NCI-H510A (cell line): ENCODE results near the gene OPA3.

Experiments
- DNase-seq: peaks from one replicate; lab custom pipeline; 2025; lab: John Stamatoyannopoulos, UW

OPA3 gene

GRCh38 chr19:45567609-45568008 lies 17.0 kb downstream of the OPA3 start:
- DNase-seq, result no peak

GRCh38 chr19:45564131-45564780 lies 20.3 kb downstream of the OPA3 start:
- no peak for DNase-seq

GRCh38 chr19:45560686-45561085 lies 23.9 kb downstream of the OPA3 start:
- no peak for DNase-seq

DNA sequence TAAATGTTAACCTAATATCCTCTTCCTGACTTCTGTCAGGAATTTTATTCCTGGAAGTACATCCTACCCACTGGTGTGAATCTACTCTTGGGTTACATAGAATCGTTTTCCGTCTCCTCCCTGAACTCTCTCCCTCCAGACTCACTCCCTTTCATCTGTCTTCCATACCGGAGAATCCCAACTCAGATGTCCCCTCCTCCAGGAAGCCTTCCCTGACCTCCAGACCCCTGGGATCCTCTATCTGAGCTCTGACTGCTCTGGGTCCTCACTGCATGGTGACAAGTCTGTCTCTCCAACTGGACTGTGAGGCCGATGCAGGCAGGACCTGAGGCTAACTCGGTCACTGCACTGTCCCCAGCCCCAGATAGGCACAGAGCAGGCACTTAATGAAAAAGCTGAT lies 24.6 kb downstream of the OPA3 start:
- no peak for DNase-seq

- DNase-seq, result peak; percentile 29
Measured at GRCh38 chr19:45558399-45558878, 26.2 kb downstream of the OPA3 start.

GRCh38 chr19:45556835-45557234 lies 27.8 kb downstream of the OPA3 start:
- DNase-seq, result no peak

- no peak for DNase-seq
Measured at GRCh38 chr19:45554481-45554880, 30.1 kb downstream of the OPA3 start.

DNA sequence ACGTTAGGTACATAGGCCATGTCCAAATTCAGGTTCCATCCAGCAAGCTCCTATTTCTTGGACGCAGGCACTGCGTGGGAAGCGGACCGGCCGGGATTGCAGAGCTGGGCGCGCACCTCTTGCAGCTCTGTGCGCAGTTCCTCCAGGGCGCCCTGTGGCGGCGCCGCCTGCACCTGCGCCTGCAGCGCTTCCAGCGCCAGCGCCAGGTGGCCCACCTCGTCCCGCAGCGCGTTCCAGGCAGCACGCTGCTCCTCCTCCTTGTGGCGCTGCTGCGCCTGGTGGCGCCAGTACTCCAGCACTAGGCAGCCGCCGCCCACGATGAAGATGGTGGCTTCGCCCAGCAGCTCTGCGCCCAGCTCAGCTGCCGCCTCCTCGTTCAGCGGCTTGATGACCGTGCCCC lies 31.1 kb downstream of the OPA3 start:
- DNase-seq, result no peak

GRCh38 chr19:45547965-45548609 lies 36.5 kb downstream of the OPA3 start:
- no peak for DNase-seq

DNA sequence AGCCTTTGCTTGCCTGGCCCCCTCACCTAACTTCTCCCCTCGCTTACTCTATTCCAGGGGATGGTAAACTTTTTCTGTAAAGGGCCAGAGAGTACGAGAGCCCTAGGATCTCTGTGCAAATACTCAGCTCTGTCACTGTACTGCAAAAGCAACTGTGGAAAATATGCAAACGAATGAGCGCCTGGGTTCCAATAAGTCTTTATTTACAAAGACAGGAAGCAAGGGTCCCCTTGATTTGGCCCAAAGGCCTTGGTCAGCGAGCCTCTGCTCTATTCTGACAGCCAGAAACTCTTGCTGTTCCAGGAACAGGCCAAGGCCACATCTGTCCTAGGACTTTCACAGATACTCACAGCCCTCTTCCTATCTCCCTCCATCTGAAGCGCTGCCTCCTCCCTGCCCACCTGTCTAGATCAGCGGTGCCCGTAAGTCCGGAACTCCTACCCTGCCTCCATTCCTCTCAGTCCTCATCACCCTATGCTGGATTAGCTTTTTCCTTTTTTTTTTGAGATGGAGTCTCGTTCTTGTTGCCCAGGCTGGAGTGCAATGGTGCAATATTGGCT lies 37.3 kb downstream of the OPA3 start:
- no peak for DNase-seq

- no peak for DNase-seq
Measured at GRCh38 chr19:45542234-45542668, 42.4 kb downstream of the OPA3 start.

- DNase-seq, result no peak
Measured at GRCh38 chr19:45539459-45539858, 45.1 kb downstream of the OPA3 start.

DNA sequence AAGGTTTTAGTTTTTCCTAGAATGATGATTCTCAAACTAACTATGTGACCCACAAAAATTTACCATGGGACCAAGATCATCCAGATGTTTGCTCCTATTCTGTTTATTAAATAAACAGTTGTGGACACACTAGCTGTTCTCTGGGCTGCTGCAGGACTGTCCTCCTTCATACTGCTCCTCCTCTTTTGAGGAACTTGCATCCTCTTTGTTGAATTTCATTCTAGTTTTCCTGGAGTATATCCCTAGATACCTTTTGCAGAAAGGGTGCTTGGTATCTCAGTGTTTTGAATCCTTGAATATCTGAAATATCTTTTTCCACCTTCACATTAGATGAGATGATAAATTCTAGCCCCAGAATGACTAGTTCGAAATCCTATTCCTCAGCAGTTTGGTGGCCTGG lies 53.3 kb downstream of the OPA3 start:
- no peak for DNase-seq

- no peak for DNase-seq
Measured at GRCh38 chr19:45529420-45529785, 55.2 kb downstream of the OPA3 start.

DNA sequence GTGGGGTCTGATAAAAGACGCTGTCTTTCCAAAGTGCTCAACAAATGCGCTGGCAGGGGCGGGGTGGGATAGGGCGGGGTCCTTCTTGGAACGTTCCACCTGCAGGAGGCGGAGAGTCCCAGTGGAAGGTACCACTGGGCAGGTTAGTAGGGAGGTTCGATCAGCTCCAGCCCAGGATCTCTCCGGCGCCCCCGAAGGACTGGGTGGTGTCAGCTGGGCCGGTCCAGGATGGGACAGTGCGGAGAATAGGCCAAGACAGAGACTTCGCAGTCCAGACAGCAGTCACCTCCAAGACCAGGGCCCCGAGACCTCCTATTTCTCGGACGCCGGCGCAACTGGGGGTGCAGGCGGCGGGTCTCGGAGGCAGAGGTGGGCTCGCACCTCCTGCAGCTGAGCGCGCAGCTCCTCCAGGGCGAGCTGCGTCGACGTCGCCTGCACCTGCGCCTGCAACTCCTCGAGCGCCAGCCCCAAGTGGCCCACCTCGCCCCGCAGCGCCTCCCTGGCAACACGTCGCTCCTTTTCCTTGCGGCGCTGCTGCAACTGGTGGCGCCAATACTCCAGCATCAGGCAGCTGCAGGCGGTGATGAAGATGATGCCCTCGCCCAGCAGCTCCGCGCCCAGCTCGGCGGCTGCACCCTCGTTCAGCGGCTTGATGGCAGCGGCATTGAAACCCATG lies 55.7 kb downstream of the OPA3 start:
- DNase-seq, result peak; percentile 84

DNA sequence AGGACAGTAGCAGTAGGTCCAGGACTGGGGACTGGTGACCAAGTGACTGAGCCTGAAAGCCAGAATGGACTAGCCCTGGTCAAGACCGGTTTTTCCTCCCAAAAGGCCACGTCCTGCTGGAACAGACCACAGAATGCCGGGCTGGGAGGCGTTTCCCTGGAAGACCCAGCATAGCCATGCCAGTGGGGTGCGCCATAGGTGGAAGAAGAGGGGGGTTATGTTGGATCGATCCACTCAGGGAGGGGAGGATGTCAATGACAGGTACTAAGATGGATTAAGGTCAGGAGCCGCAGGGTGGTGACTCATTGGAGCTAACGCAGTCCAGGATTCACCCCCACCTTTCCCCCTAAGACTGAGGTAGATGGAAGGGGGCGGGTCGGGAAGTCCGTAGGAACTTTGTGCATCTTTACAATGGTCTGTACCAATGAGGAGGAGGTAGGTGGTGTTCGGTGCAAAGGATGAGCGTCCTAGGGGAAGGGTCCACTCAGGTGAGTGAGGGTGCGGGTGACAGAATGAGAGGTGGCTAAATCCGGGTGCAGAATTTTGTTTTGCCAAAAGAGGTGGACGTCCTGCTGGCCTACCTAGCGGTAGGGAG lies 56.4 kb downstream of the OPA3 start:
- peak; percentile 45 for DNase-seq

GRCh38 chr19:45527731-45528130 lies 56.9 kb downstream of the OPA3 start:
- no peak for DNase-seq

DNA sequence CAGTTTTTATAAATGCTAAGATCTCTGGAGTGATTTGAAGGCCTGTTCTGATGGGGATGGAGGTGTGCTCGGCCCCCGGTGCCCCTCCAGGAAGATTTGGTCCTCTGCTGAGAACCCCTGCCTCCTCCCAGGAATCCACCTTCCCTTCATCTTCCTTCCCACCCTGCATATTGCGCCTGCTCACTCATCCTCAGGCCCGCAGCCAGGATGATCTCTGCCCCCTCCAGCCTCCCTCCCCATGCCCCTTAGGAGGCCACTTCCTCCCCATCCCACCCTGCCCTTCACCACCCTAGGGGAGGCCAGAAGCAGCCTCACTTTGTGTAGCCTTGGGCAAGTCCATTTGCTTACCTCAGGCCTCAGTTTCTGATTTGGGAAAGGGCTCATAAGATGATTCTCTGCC lies 57.6 kb downstream of the OPA3 start:
- no peak for DNase-seq

GRCh38 chr19:45526143-45526542 lies 58.5 kb downstream of the OPA3 start:
- DNase-seq, result peak; percentile 48

DNA sequence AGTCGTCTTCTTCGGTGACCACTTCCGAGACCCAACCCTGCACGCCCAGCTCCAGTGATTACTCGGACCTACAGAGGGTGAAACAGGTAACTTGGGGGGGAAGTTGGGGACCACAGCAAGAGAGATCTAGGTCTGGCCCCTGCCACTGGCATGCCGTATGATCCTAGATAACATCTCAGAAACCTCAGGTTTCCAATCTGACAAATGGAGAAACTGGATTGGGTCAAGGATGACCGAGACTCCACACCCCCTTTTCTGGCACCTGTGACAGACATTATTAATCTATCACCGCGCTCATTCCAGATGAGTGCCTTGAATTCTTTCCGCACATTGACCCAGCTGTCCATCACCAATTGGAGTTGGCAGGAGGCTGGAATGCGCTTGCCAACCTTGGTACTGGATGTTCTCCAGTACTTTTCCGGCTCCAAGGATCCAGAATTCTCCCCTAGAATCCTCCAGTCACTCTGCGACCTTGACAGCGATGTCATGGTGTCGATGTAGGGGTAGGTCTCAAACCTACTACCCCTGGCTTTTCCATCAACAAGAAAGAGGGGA lies 60.0 kb downstream of the OPA3 start:
- no peak for DNase-seq

DNA sequence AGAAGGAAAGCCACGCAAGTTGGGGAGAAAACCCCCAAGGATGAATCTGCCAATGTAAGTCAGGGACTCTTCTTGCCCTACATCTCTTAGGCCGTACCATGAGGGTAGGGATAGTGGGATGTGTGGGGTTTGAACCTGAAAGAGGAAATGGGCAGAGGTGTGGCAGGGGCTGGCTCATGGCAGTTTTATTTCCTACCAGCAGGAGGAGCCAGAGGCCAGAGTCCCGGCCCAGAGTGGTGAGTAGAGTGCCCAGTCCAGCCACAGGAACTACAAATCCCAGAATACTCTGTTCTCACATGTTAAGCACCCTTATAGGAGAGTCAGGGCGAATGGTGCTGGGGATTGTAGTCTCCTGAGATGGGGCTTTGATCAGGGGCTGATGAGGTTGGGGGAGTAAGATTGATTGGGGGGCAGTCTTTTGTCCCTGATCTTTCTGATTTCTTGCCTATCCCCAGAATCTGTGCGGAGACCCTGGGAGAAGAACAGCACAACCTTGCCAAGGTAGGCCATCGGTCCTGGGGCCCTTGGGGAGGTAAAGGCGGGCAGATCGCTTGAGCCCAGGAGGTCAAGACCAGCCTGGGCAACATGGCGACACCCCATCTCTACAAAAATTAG lies 60.9 kb downstream of the OPA3 start:
- DNase-seq, result peak; percentile 48
